Hepatocyte (in vitro differentiated cells): ENCODE results near the gene MX1.

Experiments used
- CTCF ChIP-seq: fragments of 200-600 bp; sonication (generic); IDR thresholded peaks from 2 replicates; pipeline ENCODE4 v1.5.1; 2016; ENCODE audit warnings: antibody characterized with exemption, mild to moderate bottlenecking; ENCODE audit not compliant: poor library complexity
- EZH2 ChIP-seq: fragments of 200-600 bp; sonication (generic); IDR thresholded peaks from 2 replicates; pipeline ENCODE4 v1.6.1; 2016; ENCODE audit warnings: antibody characterized with exemption, mild to moderate bottlenecking, borderline replicate concordance
- EZH2phosphoT487 ChIP-seq: fragments of 200-600 bp; sonication (generic); IDR thresholded peaks from one replicate; pipeline ENCODE4 v1.6.1; 2018; ENCODE audit warnings: antibody characterized with exemption, mild to moderate bottlenecking, low read depth, moderate library complexity; ENCODE audit not compliant: unreplicated experiment, severe bottlenecking

- TF ChIP-seq EZH2 (no peak), CTCF (no peak), EZH2phosphoT487 (no peak)
Measured at GRCh38 chr21:41435706-41436105, 9.7 kb downstream of the MX1 start.
